Vagina (tissue), 2 donors: ENCODE results near the gene TBX4. TPM values are rescaled to one million over a fixed set of nuclear protein-coding genes. Genes with fewer than 3 reads are reported as not detected.

Source experiments
- DNase-seq, 2 donors: peaks; one replicate each; pipeline ENCODE4 v3.0.0-alpha.2; 2017; ENCODE audit errors: extremely low spot score in 2 of 2
- H3K27ac ChIP-seq: fragments of 200-600 bp; sonication (generic); one replicate; pipeline ENCODE4 v1.5.1; 2019
- H3K27me3 ChIP-seq: fragments of 200-600 bp; sonication (generic); one replicate; pipeline ENCODE4 v1.5.1; 2019
- H3K36me3 ChIP-seq, 2 donors: fragments of 200-600 bp; sonication (generic); one replicate each; pipeline ENCODE4 v1.5.1; 2017 to 2019
- H3K4me1 ChIP-seq: fragments of 200-600 bp; sonication (generic); one replicate; pipeline ENCODE4 v1.5.1; 2019
- H3K4me3 ChIP-seq, 2 donors: fragments of 200-600 bp; sonication (generic); 1 replicate in 1 of 2; 2 replicates in 1 of 2; pipeline ENCODE4 v1.5.1; 2016 to 2019
- H3K9me3 ChIP-seq: fragments of 200-600 bp; sonication (generic); one replicate; pipeline ENCODE4 v1.5.1; 2019
- CTCF ChIP-seq, 3 experiments: fragments of 450-650 bp in 2 of 3; fragments of 200-600 bp in 1 of 3; sonication (generic) in 1 of 3; IDR thresholded peaks; one replicate each; pipeline ENCODE4 v1.5.1; 2017 to 2019; ENCODE audit warnings: antibody characterized with exemption in 3 of 3, mild to moderate bottlenecking in 2 of 3, moderate library complexity in 2 of 3
- POLR2A ChIP-seq, 2 donors: fragments of 450-650 bp; IDR thresholded peaks; one replicate each; pipeline ENCODE4 v1.6.1; 2017; ENCODE audit warnings: antibody characterized with exemption in 2 of 2, mild to moderate bottlenecking in 2 of 2, moderate library complexity in 2 of 2
- POLR2AphosphoS5 ChIP-seq, 2 donors: sonication (generic); formaldehyde crosslinking; IDR thresholded peaks; one replicate each; pipeline ENCODE4 v1.9.0; 2017; ENCODE audit warnings: antibody characterized with exemption in 2 of 2, mild to moderate bottlenecking in 2 of 2, low read depth in 1 of 2; ENCODE audit not compliant: insufficient read depth in 1 of 2
- intact Hi-C: fragments of 100-400 bp; cut with DNase I; formaldehyde crosslinking; loops from one replicate; pipeline ENCODE4 v1.15.1; 2023
- total RNA-seq: library from RNA; depleted of rRNA; stranded (reverse); fragments of >200 nt; gene quantifications from one replicate; pipeline ENCODE4 v1.2.3, GENCODE V29; 2016

The TBX4 gene
- total RNA-seq, 1 donor from 2014 or later, result not detected

- Histone ChIP-seq H3K4me3 (no peak overlapping the region), H3K4me1 (no peaks in the 10 kb centered on the region), H3K36me3 (no peaks in the 10 kb centered on the region), H3K27ac (no peak overlapping the region), H3K9me3 (no peaks in the 10 kb centered on the region), H3K27me3 (no peaks in the 10 kb centered on the region)
- no peak for DNase-seq
- TF ChIP-seq POLR2A (IDR thresholded peaks at IDR 0.05), result no peak
- no peak for TF ChIP-seq CTCF (IDR thresholded peaks at IDR 0.05)
- no peak for TF ChIP-seq POLR2AphosphoS5 (IDR thresholded peaks at IDR 0.05; ENCODE audit: insufficient read depth in 1 of 2, low read depth in 1 of 2)
- intact Hi-C loops, result no loop called here
These were observed 28.2 kb downstream of the TBX4 start for GRCh38 chr17:61480414-61480807.

DNA sequence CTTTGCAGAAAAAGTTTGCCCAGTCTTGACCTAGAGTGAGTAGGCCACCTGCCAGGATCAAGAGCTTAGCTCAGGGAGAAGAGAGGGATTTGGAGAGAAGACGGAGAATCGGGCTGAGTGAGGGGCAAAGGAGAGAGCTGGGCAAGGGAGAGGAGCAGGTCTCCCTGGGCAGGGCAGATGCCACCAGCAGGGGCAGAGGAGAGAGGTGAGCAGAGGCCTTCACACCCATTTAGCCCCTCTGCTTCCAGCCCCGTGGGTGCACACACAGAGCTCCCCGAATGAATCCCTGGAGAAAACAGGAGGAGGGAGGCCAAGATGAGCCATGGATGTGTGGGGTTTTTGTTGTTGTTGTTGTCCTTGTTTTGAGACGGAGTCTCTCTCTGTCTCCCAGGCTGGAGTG, 29.2 kb downstream of the TBX4 start:
- intact Hi-C loops, result no loop called here
- H3K27me3 ChIP-seq, result no peaks in the 10 kb centered on the region
- TF ChIP-seq POLR2A (IDR thresholded peaks at IDR 0.05) (no peak), CTCF (IDR thresholded peaks at IDR 0.05) (no peak), POLR2AphosphoS5 (IDR thresholded peaks at IDR 0.05; ENCODE audit: insufficient read depth in 1 of 2, low read depth in 1 of 2) (no peak)

GRCh38 chr17:61482467-61482866, 30.2 kb downstream of the TBX4 start:
- no peak for DNase-seq
- TF ChIP-seq POLR2A (IDR thresholded peaks at IDR 0.05) (no peak), POLR2AphosphoS5 (IDR thresholded peaks at IDR 0.05; ENCODE audit: insufficient read depth in 1 of 2, low read depth in 1 of 2) (no peak), CTCF (IDR thresholded peaks at IDR 0.05) (no peak)
- intact Hi-C loops, result no loop called here

More for the DNA sequence above, 29.2 kb downstream of the TBX4 start:
- DNase-seq, result no peak
- H3K27ac ChIP-seq, result no peak overlapping the region
- no peaks in the 10 kb centered on the region for H3K9me3 ChIP-seq
- H3K36me3 ChIP-seq, result no peaks in the 10 kb centered on the region
- H3K4me1 ChIP-seq, result no peaks in the 10 kb centered on the region
- H3K4me3 ChIP-seq, result no peak overlapping the region

GRCh38 chr17:61483778-61484116, 31.5 kb downstream of the TBX4 start:
- no peak for TF ChIP-seq POLR2AphosphoS5 (IDR thresholded peaks at IDR 0.05; ENCODE audit: insufficient read depth in 1 of 2, low read depth in 1 of 2)
- no peak for TF ChIP-seq CTCF (IDR thresholded peaks at IDR 0.05)
- TF ChIP-seq POLR2A (IDR thresholded peaks at IDR 0.05), result no peak
- Histone ChIP-seq H3K9me3 (no peaks in the 10 kb centered on the region), H3K4me3 (no peak overlapping the region), H3K36me3 (no peaks in the 10 kb centered on the region), H3K27me3 (no peaks in the 10 kb centered on the region), H3K4me1 (no peaks in the 10 kb centered on the region), H3K27ac (no peak overlapping the region)
- intact Hi-C loops, result no loop called here
- no peak for DNase-seq

More at GRCh38 chr17:61482467-61482866, 30.2 kb downstream of the TBX4 start:
- no peak overlapping the region for H3K27ac ChIP-seq
- H3K27me3 ChIP-seq, result no peaks in the 10 kb centered on the region
- no peak overlapping the region for H3K4me3 ChIP-seq
- no peaks in the 10 kb centered on the region for H3K9me3 ChIP-seq
- H3K36me3 ChIP-seq, result no peaks in the 10 kb centered on the region
- no peaks in the 10 kb centered on the region for H3K4me1 ChIP-seq

DNA sequence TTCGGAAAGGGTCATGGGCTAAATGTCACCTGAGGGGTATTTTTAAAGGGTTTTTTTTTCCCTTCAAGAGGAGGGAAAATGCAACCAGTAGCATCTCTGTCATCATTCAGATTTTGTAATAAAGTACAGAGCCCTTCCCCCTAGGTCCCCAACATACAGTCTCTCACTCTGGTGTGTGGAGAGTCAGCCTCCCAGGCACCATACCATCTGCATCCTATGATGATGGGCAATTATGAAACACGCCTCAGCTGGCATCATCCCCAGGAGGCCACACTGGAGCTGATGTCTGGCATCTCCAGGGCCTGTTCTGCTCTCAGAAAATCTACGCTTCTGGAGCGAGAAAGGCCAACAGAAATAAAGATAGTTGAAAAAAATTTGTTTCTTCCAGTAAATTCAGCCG, 32.0 kb downstream of the TBX4 start:
- intact Hi-C loops, result no loop called here
- no peak for DNase-seq
- Histone ChIP-seq H3K4me3 (no peak overlapping the region), H3K36me3 (no peaks in the 10 kb centered on the region), H3K27me3 (no peaks in the 10 kb centered on the region), H3K4me1 (no peaks in the 10 kb centered on the region), H3K27ac (no peak overlapping the region), H3K9me3 (no peaks in the 10 kb centered on the region)
- TF ChIP-seq POLR2AphosphoS5 (IDR thresholded peaks at IDR 0.05; ENCODE audit: insufficient read depth in 1 of 2, low read depth in 1 of 2), result no peak
- no peak for TF ChIP-seq CTCF (IDR thresholded peaks at IDR 0.05)
- no peak for TF ChIP-seq POLR2A (IDR thresholded peaks at IDR 0.05)
